Breast epithelium (tissue), 3 donors: Measurements from ENCODE around the gene PRDM2.

Experiments used
- POLR2AphosphoS5 ChIP-seq, 3 donors: sonication (generic); formaldehyde crosslinking; IDR thresholded peaks; one replicate each; pipeline ENCODE4 v1.6.1; 2017; ENCODE audit warnings: antibody characterized with exemption in 3 of 3
- TF ChIP-seq, protein P1 (sequence below), 3 donors: fragments of 450-650 bp; IDR thresholded peaks; one replicate each; pipeline ENCODE4 v1.5.1; 2016 to 2017; ENCODE audit warnings: antibody characterized with exemption in 3 of 3, mild to moderate bottlenecking in 3 of 3, moderate library complexity in 3 of 3

DNA sequence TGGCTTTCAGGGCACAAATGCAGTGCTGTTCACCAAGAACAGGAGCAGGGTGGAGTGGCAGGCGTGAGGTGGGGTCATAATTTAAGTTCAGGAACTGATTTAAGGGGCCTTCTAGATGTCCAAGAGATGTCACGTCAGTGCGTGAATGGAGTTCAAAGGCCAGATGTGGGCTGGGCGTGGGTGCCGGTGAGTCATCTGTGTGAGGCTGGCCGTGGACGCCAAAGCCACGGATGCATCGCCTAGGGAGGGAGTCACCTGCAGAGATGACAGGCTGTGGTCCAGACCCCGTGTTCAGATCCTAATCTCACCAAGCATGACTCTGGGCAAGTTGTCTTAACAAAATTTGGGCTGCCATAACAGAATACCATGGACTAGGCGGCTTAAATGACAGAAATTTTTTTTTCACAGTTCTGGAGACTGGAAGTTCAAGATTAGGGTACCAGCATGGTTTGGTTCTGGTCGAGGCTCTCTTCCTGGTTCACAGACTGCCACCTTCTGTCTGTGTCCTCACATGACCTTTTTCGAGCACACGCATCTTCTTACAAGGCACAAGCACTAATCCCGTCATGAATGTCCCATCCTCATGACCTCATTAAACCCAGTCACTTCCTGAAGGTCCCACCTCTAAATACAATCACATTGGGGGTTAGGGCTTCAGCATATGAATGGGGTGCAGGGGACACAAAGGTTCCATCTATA is 109.6 kb downstream of the PRDM2 start:
- TF ChIP-seq, protein P1, sequence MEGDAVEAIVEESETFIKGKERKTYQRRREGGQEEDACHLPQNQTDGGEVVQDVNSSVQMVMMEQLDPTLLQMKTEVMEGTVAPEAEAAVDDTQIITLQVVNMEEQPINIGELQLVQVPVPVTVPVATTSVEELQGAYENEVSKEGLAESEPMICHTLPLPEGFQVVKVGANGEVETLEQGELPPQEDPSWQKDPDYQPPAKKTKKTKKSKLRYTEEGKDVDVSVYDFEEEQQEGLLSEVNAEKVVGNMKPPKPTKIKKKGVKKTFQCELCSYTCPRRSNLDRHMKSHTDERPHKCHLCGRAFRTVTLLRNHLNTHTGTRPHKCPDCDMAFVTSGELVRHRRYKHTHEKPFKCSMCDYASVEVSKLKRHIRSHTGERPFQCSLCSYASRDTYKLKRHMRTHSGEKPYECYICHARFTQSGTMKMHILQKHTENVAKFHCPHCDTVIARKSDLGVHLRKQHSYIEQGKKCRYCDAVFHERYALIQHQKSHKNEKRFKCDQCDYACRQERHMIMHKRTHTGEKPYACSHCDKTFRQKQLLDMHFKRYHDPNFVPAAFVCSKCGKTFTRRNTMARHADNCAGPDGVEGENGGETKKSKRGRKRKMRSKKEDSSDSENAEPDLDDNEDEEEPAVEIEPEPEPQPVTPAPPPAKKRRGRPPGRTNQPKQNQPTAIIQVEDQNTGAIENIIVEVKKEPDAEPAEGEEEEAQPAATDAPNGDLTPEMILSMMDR (IDR thresholded peaks at IDR 0.05), result no peak
- TF ChIP-seq POLR2AphosphoS5 (IDR thresholded peaks at IDR 0.05), result no peak
